ENCODE results near the gene PNPLA2.

PNPLA2 gene

GRCh38 chr11:853682-854448, 35.2 kb downstream of the PNPLA2 start:
- DNase-seq (ENCODE audit: low read depth, low spot score): no peak
- H3K9ac ChIP-seq (ENCODE audit: insufficient read length, low read depth): no peak overlapping the region
- H3K36me3 ChIP-seq (ENCODE audit: insufficient read depth, insufficient read length, low read length): peaks cover 33% of the 10 kb centered on the region
- peaks cover 48% of the 10 kb centered on the region for H3K4me1 ChIP-seq (ENCODE audit: insufficient read depth, insufficient read length)
- TF ChIP-seq ZNF274 (IDR thresholded peaks at IDR 0.05; ENCODE audit: low read depth, low read length): no peak
- TF ChIP-seq YY1 (IDR thresholded peaks at IDR 0.05; ENCODE audit: insufficient read depth, insufficient read length): no peak
- no peak for TF ChIP-seq SUZ12 (IDR thresholded peaks at IDR 0.05; ENCODE audit: extremely low read depth, insufficient read depth, insufficient read length)
- H3K9me3 ChIP-seq (ENCODE audit: insufficient read depth, low read length): no peaks in the 10 kb centered on the region
- no peak overlapping the region for H3K4me3 ChIP-seq (ENCODE audit: insufficient read length, low read depth)
- no peaks in the 10 kb centered on the region for H3K27me3 ChIP-seq (ENCODE audit: insufficient read depth, insufficient read length)

- Histone ChIP-seq H3K4me1 (ENCODE audit: insufficient read depth, insufficient read length) (peaks cover 55% of the 10 kb centered on the region), H3K9me3 (ENCODE audit: insufficient read depth, low read length) (no peaks in the 10 kb centered on the region), H3K4me3 (ENCODE audit: insufficient read length, low read depth) (no peak overlapping the region), H3K36me3 (ENCODE audit: insufficient read depth, insufficient read length, low read length) (peaks cover 33% of the 10 kb centered on the region), H3K9ac (ENCODE audit: insufficient read length, low read depth) (peak overlapping the region; percentile 50), H3K27me3 (ENCODE audit: insufficient read depth, insufficient read length) (no peaks in the 10 kb centered on the region)
- DNase-seq (ENCODE audit: low read depth, low spot score): no peak
- no peak for TF ChIP-seq ZNF274 (IDR thresholded peaks at IDR 0.05; ENCODE audit: low read depth, low read length)
- no peak for TF ChIP-seq YY1 (IDR thresholded peaks at IDR 0.05; ENCODE audit: insufficient read depth, insufficient read length)
- TF ChIP-seq SUZ12 (IDR thresholded peaks at IDR 0.05; ENCODE audit: extremely low read depth, insufficient read depth, insufficient read length): no peak
Observed at GRCh38 chr11:854601-855329, 36.1 kb downstream of the PNPLA2 start.

- Histone ChIP-seq H3K27me3 (ENCODE audit: insufficient read depth, insufficient read length) (no peaks in the 10 kb centered on the region), H3K9me3 (ENCODE audit: insufficient read depth, low read length) (no peaks in the 10 kb centered on the region), H3K4me1 (ENCODE audit: insufficient read depth, insufficient read length) (peaks cover 60% of the 10 kb centered on the region), H3K9ac (ENCODE audit: insufficient read length, low read depth) (no peak overlapping the region), H3K4me3 (ENCODE audit: insufficient read length, low read depth) (no peak overlapping the region), H3K36me3 (ENCODE audit: insufficient read depth, insufficient read length, low read length) (peaks cover 33% of the 10 kb centered on the region)
- TF ChIP-seq ZNF274 (IDR thresholded peaks at IDR 0.05; ENCODE audit: low read depth, low read length) (no peak), SUZ12 (IDR thresholded peaks at IDR 0.05; ENCODE audit: extremely low read depth, insufficient read depth, insufficient read length) (no peak), YY1 (IDR thresholded peaks at IDR 0.05; ENCODE audit: insufficient read depth, insufficient read length) (no peak)
- no peak for DNase-seq (ENCODE audit: low read depth, low spot score)
Observed at GRCh38 chr11:855330-855674, 36.6 kb downstream of the PNPLA2 start.

GRCh38 chr11:855796-856195, 37.1 kb downstream of the PNPLA2 start:
- Histone ChIP-seq H3K36me3 (ENCODE audit: insufficient read depth, insufficient read length, low read length) (peaks cover 33% of the 10 kb centered on the region), H3K27me3 (ENCODE audit: insufficient read depth, insufficient read length) (no peaks in the 10 kb centered on the region), H3K4me1 (ENCODE audit: insufficient read depth, insufficient read length) (peaks cover 65% of the 10 kb centered on the region), H3K4me3 (ENCODE audit: insufficient read length, low read depth) (no peak overlapping the region), H3K9ac (ENCODE audit: insufficient read length, low read depth) (no peak overlapping the region), H3K9me3 (ENCODE audit: insufficient read depth, low read length) (no peaks in the 10 kb centered on the region)
- no peak for DNase-seq (ENCODE audit: low read depth, low spot score)
- TF ChIP-seq YY1 (IDR thresholded peaks at IDR 0.05; ENCODE audit: insufficient read depth, insufficient read length): no peak

- H3K9me3 ChIP-seq (ENCODE audit: insufficient read depth, low read length): no peaks in the 10 kb centered on the region
- peak overlapping the region; percentile 17 for H3K9ac ChIP-seq (ENCODE audit: insufficient read length, low read depth)
- H3K27me3 ChIP-seq (ENCODE audit: insufficient read depth, insufficient read length): no peaks in the 10 kb centered on the region
- H3K4me1 ChIP-seq (ENCODE audit: insufficient read depth, insufficient read length): peaks cover 59% of the 10 kb centered on the region
- no peak overlapping the region for H3K4me3 ChIP-seq (ENCODE audit: insufficient read length, low read depth)
- no peak for TF ChIP-seq ZNF274 (IDR thresholded peaks at IDR 0.05; ENCODE audit: low read depth, low read length)
- TF ChIP-seq YY1 (IDR thresholded peaks at IDR 0.05; ENCODE audit: insufficient read depth, insufficient read length): no peak
- TF ChIP-seq SUZ12 (IDR thresholded peaks at IDR 0.05; ENCODE audit: extremely low read depth, insufficient read depth, insufficient read length): no peak
- no peak for DNase-seq (ENCODE audit: low read depth, low spot score)
- H3K36me3 ChIP-seq (ENCODE audit: insufficient read depth, insufficient read length, low read length): peaks cover 33% of the 10 kb centered on the region
Observed at GRCh38 chr11:856397-856796, 37.7 kb downstream of the PNPLA2 start.

- TF ChIP-seq SUZ12 (IDR thresholded peaks at IDR 0.05; ENCODE audit: extremely low read depth, insufficient read depth, insufficient read length) (no peak), ZNF274 (IDR thresholded peaks at IDR 0.05; ENCODE audit: low read depth, low read length) (no peak), YY1 (IDR thresholded peaks at IDR 0.05; ENCODE audit: insufficient read depth, insufficient read length) (no peak)
- DNase-seq (ENCODE audit: low read depth, low spot score): no peak
- Histone ChIP-seq H3K27me3 (ENCODE audit: insufficient read depth, insufficient read length) (no peaks in the 10 kb centered on the region), H3K4me1 (ENCODE audit: insufficient read depth, insufficient read length) (peaks cover 59% of the 10 kb centered on the region), H3K9me3 (ENCODE audit: insufficient read depth, low read length) (no peaks in the 10 kb centered on the region), H3K9ac (ENCODE audit: insufficient read length, low read depth) (no peak overlapping the region), H3K36me3 (ENCODE audit: insufficient read depth, insufficient read length, low read length) (peaks cover 27% of the 10 kb centered on the region), H3K4me3 (ENCODE audit: insufficient read length, low read depth) (no peak overlapping the region)
Observed at GRCh38 chr11:858053-858761, 39.5 kb downstream of the PNPLA2 start.

GRCh38 chr11:858762-859339, 40.1 kb downstream of the PNPLA2 start:
- no peak for TF ChIP-seq YY1 (IDR thresholded peaks at IDR 0.05; ENCODE audit: insufficient read depth, insufficient read length)
- TF ChIP-seq ZNF274 (IDR thresholded peaks at IDR 0.05; ENCODE audit: low read depth, low read length): no peak
- no peak for TF ChIP-seq SUZ12 (IDR thresholded peaks at IDR 0.05; ENCODE audit: extremely low read depth, insufficient read depth, insufficient read length)
- Histone ChIP-seq H3K36me3 (ENCODE audit: insufficient read depth, insufficient read length, low read length) (peaks cover 28% of the 10 kb centered on the region), H3K9ac (ENCODE audit: insufficient read length, low read depth) (no peak overlapping the region), H3K9me3 (ENCODE audit: insufficient read depth, low read length) (no peaks in the 10 kb centered on the region), H3K4me1 (ENCODE audit: insufficient read depth, insufficient read length) (peaks cover 64% of the 10 kb centered on the region), H3K4me3 (ENCODE audit: insufficient read length, low read depth) (no peak overlapping the region), H3K27me3 (ENCODE audit: insufficient read depth, insufficient read length) (no peaks in the 10 kb centered on the region)
- no peak for DNase-seq (ENCODE audit: low read depth, low spot score)

All from NT2/D1 (cell line).